Measurements from ENCODE around the gene NDUFB3.

- TF ChIP-seq CTCF (IDR thresholded peaks at IDR 0.05) (no peak), POLR2A (IDR thresholded peaks at IDR 0.05) (no peak)
Measured at GRCh38 chr2:201072201-201072530, 365 bp downstream of the NDUFB3 start.
